ENCODE data around the gene MYO18A. TPM values are rescaled to one million over a fixed set of nuclear protein-coding genes. Genes with fewer than 3 reads are reported as not detected.

MYO18A gene
- total RNA-seq, 2 donors from 2014 or later = 43.8 to 56.7 TPM

- H3K4me3 ChIP-seq (ENCODE audit: low read length) = no peak overlapping the region
- no peaks in the 10 kb centered on the region for H3K9me3 ChIP-seq (ENCODE audit: control insufficient read depth, low read length)
- DNase-seq = no peak
- Mint-ChIP-seq H3K27ac (no peak overlapping the region), H3K4me1 (peaks cover 6% of the 10 kb centered on the region), H3K27me3 (ENCODE audit: insufficient read depth) (no peaks in the 10 kb centered on the region), H3K36me3 (ENCODE audit: low read depth) (peaks cover 22% of the 10 kb centered on the region), H3K4me3 (no peak overlapping the region), H3K9me3 (no peaks in the 10 kb centered on the region)
- no peak for TF ChIP-seq CTCF (conservative IDR thresholded peaks at IDR 0.05)
- H3K27ac ChIP-seq (ENCODE audit: low read depth, low read length) = no peak overlapping the region
- H3K27me3 ChIP-seq (ENCODE audit: control insufficient read depth, insufficient read depth, low read length, poor library complexity, severe bottlenecking) = no peaks in the 10 kb centered on the region
- 90 to 94% methylated on average over 3 to 4 of the region's 4 CpGs for WGBS, 2 experiments (ENCODE audit: insufficient coverage in 1 of 2, insufficient read length in 1 of 2)
- H3K36me3 ChIP-seq (ENCODE audit: control insufficient read depth, insufficient read depth, low read length) = no peaks in the 10 kb centered on the region
- no peaks in the 10 kb centered on the region for H3K4me1 ChIP-seq (ENCODE audit: control insufficient read depth, insufficient read depth, low read length)
- no peak overlapping the region for H3K9ac ChIP-seq (ENCODE audit: extremely low read depth, low read length, poor library complexity, severe bottlenecking)
Measured at GRCh38 chr17:29103341-29103740, 76.9 kb downstream of the MYO18A start.

DNA sequence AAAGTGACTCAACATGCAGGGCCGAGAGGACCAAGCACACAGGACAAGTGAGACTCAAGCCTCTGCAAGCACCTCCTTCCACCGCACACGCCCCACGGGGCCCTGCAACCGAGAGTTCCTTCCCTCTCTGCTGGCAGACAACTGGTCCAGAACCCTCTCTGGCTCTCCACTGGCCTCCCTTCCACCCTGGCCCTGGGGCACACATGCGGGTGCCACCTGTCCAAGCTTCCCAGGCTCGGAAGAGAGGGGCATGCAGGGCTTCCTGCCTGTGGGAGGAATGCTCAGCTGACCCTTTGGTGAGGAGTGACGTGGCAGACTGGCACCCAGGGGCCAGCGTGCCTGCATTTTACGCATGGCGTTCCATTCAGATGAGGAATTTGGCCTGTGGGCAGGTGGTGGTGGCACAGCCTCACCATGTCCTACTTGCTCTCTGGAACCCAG, 77.4 kb downstream of the MYO18A start:
- Mint-ChIP-seq H3K4me3 (no peak overlapping the region), H3K27ac (peak overlapping the region; percentile 7), H3K4me1 (peaks cover 6% of the 10 kb centered on the region), H3K27me3 (ENCODE audit: insufficient read depth) (no peaks in the 10 kb centered on the region), H3K36me3 (ENCODE audit: low read depth) (peaks cover 21% of the 10 kb centered on the region), H3K9me3 (no peaks in the 10 kb centered on the region)
- Histone ChIP-seq H3K27me3 (ENCODE audit: control insufficient read depth, insufficient read depth, low read length, poor library complexity, severe bottlenecking) (no peaks in the 10 kb centered on the region), H3K9ac (ENCODE audit: extremely low read depth, low read length, poor library complexity, severe bottlenecking) (no peak overlapping the region), H3K4me3 (ENCODE audit: low read length) (no peak overlapping the region), H3K36me3 (ENCODE audit: control insufficient read depth, insufficient read depth, low read length) (no peaks in the 10 kb centered on the region), H3K9me3 (ENCODE audit: control insufficient read depth, low read length) (no peaks in the 10 kb centered on the region), H3K27ac (ENCODE audit: low read depth, low read length) (peak overlapping the region; percentile 89), H3K4me1 (ENCODE audit: control insufficient read depth, insufficient read depth, low read length) (no peaks in the 10 kb centered on the region)
- DNase-seq = no peak
- TF ChIP-seq CTCF (conservative IDR thresholded peaks at IDR 0.05) = no peak
- WGBS, 2 experiments (ENCODE audit: insufficient coverage in 1 of 2, insufficient read length in 1 of 2) = 84 to 90% methylated on average over 5 to 11 of the region's 11 CpGs

DNA sequence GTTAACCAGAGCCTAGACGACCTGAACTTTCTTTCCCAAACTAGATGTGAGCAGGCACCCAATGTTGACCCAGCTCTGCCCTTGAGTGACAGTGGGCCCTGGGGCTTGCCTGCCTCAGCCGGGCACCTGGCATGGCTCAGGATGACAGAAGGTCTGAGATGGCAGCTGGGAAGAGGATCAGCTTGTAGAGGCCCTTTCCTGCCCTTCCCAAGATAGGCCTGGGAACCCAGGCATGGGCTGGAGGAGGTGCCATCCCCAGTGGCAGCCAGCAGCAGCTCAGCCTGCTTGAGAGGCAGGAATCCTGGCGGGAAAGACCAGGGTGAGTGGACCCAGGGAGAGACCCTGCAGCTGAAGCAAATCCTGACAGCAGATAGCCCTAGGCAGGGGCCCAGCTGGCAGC, 78.2 kb downstream of the MYO18A start:
- H3K9me3 ChIP-seq (ENCODE audit: control insufficient read depth, low read length) = no peaks in the 10 kb centered on the region
- TF ChIP-seq CTCF (conservative IDR thresholded peaks at IDR 0.05) = no peak
- Mint-ChIP-seq H3K27me3 (ENCODE audit: insufficient read depth) (no peaks in the 10 kb centered on the region), H3K4me3 (no peak overlapping the region), H3K36me3 (ENCODE audit: low read depth) (peaks cover 20% of the 10 kb centered on the region), H3K27ac (peak overlapping the region; percentile 7), H3K4me1 (peaks cover 6% of the 10 kb centered on the region), H3K9me3 (no peaks in the 10 kb centered on the region)
- no peaks in the 10 kb centered on the region for H3K4me1 ChIP-seq (ENCODE audit: control insufficient read depth, insufficient read depth, low read length)
- no peaks in the 10 kb centered on the region for H3K27me3 ChIP-seq (ENCODE audit: control insufficient read depth, insufficient read depth, low read length, poor library complexity, severe bottlenecking)
- peak overlapping the region; percentile 89 for H3K27ac ChIP-seq (ENCODE audit: low read depth, low read length)
- DNase-seq = no peak
- WGBS, 2 experiments (ENCODE audit: insufficient coverage in 1 of 2, insufficient read length in 1 of 2) = 87 to 96% methylated on average over 2 to 3 of the region's 3 CpGs
- H3K36me3 ChIP-seq (ENCODE audit: control insufficient read depth, insufficient read depth, low read length) = no peaks in the 10 kb centered on the region
- no peak overlapping the region for H3K9ac ChIP-seq (ENCODE audit: extremely low read depth, low read length, poor library complexity, severe bottlenecking)
- no peak overlapping the region for H3K4me3 ChIP-seq (ENCODE audit: low read length)

All from endodermal cell (in vitro differentiated cells).